Ascending aorta (tissue), 2 donors: ENCODE results near the gene CCDC83. TPM values are rescaled to one million over a fixed set of nuclear protein-coding genes. Genes with fewer than 3 reads are reported as not detected.
"Not testable (repeated sequence)": the region's sequence is repeated elsewhere in the genome, so short reads cannot be mapped to it uniquely, and the experiment has no call there.

Experiments
- DNase-seq, 2 donors: peaks; one replicate each; pipeline ENCODE4 v3.0.0-alpha.2; 2019; ENCODE audit warnings: low spot score in 2 of 2
- H3K27ac ChIP-seq, 2 donors: fragments of 200-600 bp; sonication (generic); one replicate each; pipeline ENCODE4 v1.5.1; 2016 to 2017; ENCODE audit warnings: mild to moderate bottlenecking in 1 of 2
- H3K27me3 ChIP-seq: fragments of 200-600 bp; sonication (generic); one replicate; pipeline ENCODE4 v1.5.1; 2017
- H3K36me3 ChIP-seq, 2 donors: fragments of 200-600 bp; sonication (generic); one replicate each; pipeline ENCODE4 v1.5.1; 2016
- H3K4me1 ChIP-seq, 2 donors: fragments of 200-600 bp; sonication (generic); one replicate each; pipeline ENCODE4 v1.5.1; 2016 to 2017; ENCODE audit warnings: mild to moderate bottlenecking in 1 of 2
- H3K4me3 ChIP-seq, 2 donors: fragments of 200-600 bp; sonication (generic); one replicate each; pipeline ENCODE4 v1.5.1; 2016 to 2017; ENCODE audit warnings: mild to moderate bottlenecking in 1 of 2
- H3K9me3 ChIP-seq, 2 donors: fragments of 200-600 bp; sonication (generic); one replicate each; pipeline ENCODE4 v1.5.1; 2016
- CTCF ChIP-seq, 3 experiments: fragments of 200-600 bp in 2 of 3; fragments of 450-650 bp in 1 of 3; sonication (generic) in 2 of 3; IDR thresholded peaks; one replicate each; pipeline ENCODE4 v1.5.1; 2016 to 2019; ENCODE audit warnings: antibody characterized with exemption in 3 of 3, mild to moderate bottlenecking in 1 of 3, moderate library complexity in 1 of 3
- intact Hi-C: fragments of 100-400 bp; cut with DNase I; formaldehyde crosslinking; loops from one replicate; pipeline ENCODE4 v1.15.1; 2023
- total RNA-seq: library from RNA; depleted of rRNA; stranded (reverse); fragments of >200 nt; gene quantifications from one replicate; pipeline ENCODE4 v1.1.0, GENCODE V29; 2016

Gene CCDC83
- total RNA-seq, 1 donor from 2014 or later, result not detected

- TF ChIP-seq CTCF (IDR thresholded peaks at IDR 0.05), result no peak
- no peak overlapping the region for H3K4me3 ChIP-seq
- no peak overlapping the region for H3K27ac ChIP-seq
- intact Hi-C loops, result no loop called here
- no peak for DNase-seq
- peaks cover 8 to 9% of the 10 kb centered on the region in 2 donors for H3K9me3 ChIP-seq
- H3K27me3 ChIP-seq, result no peaks in the 10 kb centered on the region
- H3K36me3 ChIP-seq, result no peaks in the 10 kb centered on the region
- H3K4me1 ChIP-seq, result no peaks in the 10 kb centered on the region
These were observed 19.9 kb upstream of the CCDC83 start for GRCh38 chr11:85835263-85835662.

GRCh38 chr11:85835729-85836128 is 19.5 kb upstream of the CCDC83 start:
- TF ChIP-seq CTCF (IDR thresholded peaks at IDR 0.05), result no peak

GRCh38 chr11:85840932-85841331 is 14.3 kb upstream of the CCDC83 start:
- DNase-seq, H3K9me3 ChIP-seq, intact Hi-C loops, H3K27ac ChIP-seq, H3K27me3 ChIP-seq, H3K4me3 ChIP-seq, H3K4me1 ChIP-seq, H3K36me3 ChIP-seq: not testable (repeated sequence)

More at GRCh38 chr11:85835729-85836128, 19.5 kb upstream of the CCDC83 start:
- no peak overlapping the region for H3K4me3 ChIP-seq
- H3K9me3 ChIP-seq, result peaks cover 8 to 9% of the 10 kb centered on the region in 2 donors
- H3K27me3 ChIP-seq, result no peaks in the 10 kb centered on the region
- H3K27ac ChIP-seq, result no peak overlapping the region
- no peaks in the 10 kb centered on the region for H3K4me1 ChIP-seq
- no peaks in the 10 kb centered on the region for H3K36me3 ChIP-seq
- intact Hi-C loops, result no loop called here
- DNase-seq, result no peak

- Histone ChIP-seq H3K27me3 (no peaks in the 10 kb centered on the region), H3K9me3 (peaks cover 0 to 7% of the 10 kb centered on the region in 2 donors), H3K4me3 (no peak overlapping the region), H3K27ac (no peak overlapping the region), H3K36me3 (no peaks in the 10 kb centered on the region), H3K4me1 (no peaks in the 10 kb centered on the region)
- no peak for DNase-seq
- intact Hi-C loops, result no loop called here
- no peak for TF ChIP-seq CTCF (IDR thresholded peaks at IDR 0.05)
These were observed 11.3 kb upstream of the CCDC83 start for GRCh38 chr11:85843929-85844328.

- DNase-seq, result no peak
- Histone ChIP-seq H3K27me3 (no peaks in the 10 kb centered on the region), H3K9me3 (peaks cover 0 to 7% of the 10 kb centered on the region in 2 donors), H3K36me3 (no peaks in the 10 kb centered on the region), H3K4me1 (no peaks in the 10 kb centered on the region), H3K27ac (no peak overlapping the region), H3K4me3 (no peak overlapping the region)
- TF ChIP-seq CTCF (IDR thresholded peaks at IDR 0.05), result no peak
- intact Hi-C loops, result no loop called here
These were observed 10.6 kb upstream of the CCDC83 start for GRCh38 chr11:85844439-85845123.

- no peaks in the 10 kb centered on the region for H3K27me3 ChIP-seq
- no peak for TF ChIP-seq CTCF (IDR thresholded peaks at IDR 0.05)
- no peaks in the 10 kb centered on the region for H3K36me3 ChIP-seq
- DNase-seq, result no peak
- no peak overlapping the region for H3K4me3 ChIP-seq
- intact Hi-C loops, result no loop called here
- H3K27ac ChIP-seq, result no peak overlapping the region
- no peaks in the 10 kb centered on the region for H3K4me1 ChIP-seq
- H3K9me3 ChIP-seq, result peaks cover 0 to 7% of the 10 kb centered on the region in 2 donors
These were observed 10.0 kb upstream of the CCDC83 start for GRCh38 chr11:85845124-85845631.
